Measurements from ENCODE around the gene GOLGA8N.
"Not testable (repeated sequence)": the region's sequence is repeated elsewhere in the genome, so short reads cannot be mapped to it uniquely, and the experiment has no call there.

The GOLGA8N gene

GRCh38 chr15:32615051-32615870 is 22.0 kb downstream of the GOLGA8N start, which contains the start of gene ARHGAP11A:
ARHGAP11A (plus strand) TSS chr15:32615504; CDS start chr15:32616212, 708 bp downstream.
- not testable (repeated sequence) for H3K9ac ChIP-seq; H3K27me3 ChIP-seq (ENCODE audit: control insufficient read depth, insufficient read depth, low read length)

GRCh38 chr15:32615871-32616426 is 22.7 kb downstream of the GOLGA8N start:
- not testable (repeated sequence) for H3K79me2 ChIP-seq; H3K36me3 ChIP-seq (ENCODE audit: control insufficient read depth, insufficient read depth, low read length); H3K9ac ChIP-seq; H3K9me3 ChIP-seq (ENCODE audit: control insufficient read depth, low read length); H3K27me3 ChIP-seq (ENCODE audit: control insufficient read depth, insufficient read depth, low read length); H3K27ac ChIP-seq; H3K4me1 ChIP-seq
- Histone ChIP-seq H3K4me2 (ENCODE audit: low read length) (peak overlapping the region; percentile 58), H2AFZ (peak overlapping the region; percentile 74), H3K4me3 (ENCODE audit: low read depth, low read length) (peak overlapping the region; percentile 46)

More at GRCh38 chr15:32615051-32615870, 22.0 kb downstream of the GOLGA8N start, which contains the start of gene ARHGAP11A:
- not testable (repeated sequence) for H3K4me1 ChIP-seq; H3K9me3 ChIP-seq (ENCODE audit: control insufficient read depth, low read length); H3K36me3 ChIP-seq (ENCODE audit: control insufficient read depth, insufficient read depth, low read length); H3K79me2 ChIP-seq
- H3K4me2 ChIP-seq (ENCODE audit: low read length), result peak within 1 kb of the TSS; percentile 58
- H3K4me3 ChIP-seq (ENCODE audit: low read depth, low read length), result peak within 1 kb of the TSS; percentile 59
- peak within 1 kb of the TSS; percentile 74 for H2AFZ ChIP-seq
- H3K27ac ChIP-seq, result peak within 1 kb of the TSS; percentile 89

- Histone ChIP-seq H3K27ac (no peak overlapping the region), H3K4me3 (ENCODE audit: low read depth, low read length) (no peak overlapping the region), H3K27me3 (ENCODE audit: control insufficient read depth, insufficient read depth, low read length) (no peaks in the 10 kb centered on the region), H3K9ac (no peak overlapping the region), H3K36me3 (ENCODE audit: control insufficient read depth, insufficient read depth, low read length) (no peaks in the 10 kb centered on the region), H3K4me2 (ENCODE audit: low read length) (no peak overlapping the region), H3K4me1 (peaks cover 4% of the 10 kb centered on the region), H2AFZ (peak overlapping the region; percentile 1), H3K9me3 (ENCODE audit: control insufficient read depth, low read length) (no peaks in the 10 kb centered on the region), H3K79me2 (no peaks in the 10 kb centered on the region)
- no peak for TF ChIP-seq CTCF (IDR thresholded peaks at IDR 0.05)
Observed at GRCh38 chr15:32636410-32636809, 43.2 kb downstream of the GOLGA8N start.

- no peak overlapping the region for H2AFZ ChIP-seq
- H3K4me3 ChIP-seq (ENCODE audit: low read depth, low read length), result no peak overlapping the region
- H3K9me3 ChIP-seq (ENCODE audit: control insufficient read depth, low read length), result no peaks in the 10 kb centered on the region
- no peak overlapping the region for H3K9ac ChIP-seq
- H3K79me2 ChIP-seq, result no peaks in the 10 kb centered on the region
- H3K27ac ChIP-seq, result no peak overlapping the region
- peaks cover 4% of the 10 kb centered on the region for H3K4me1 ChIP-seq
- no peaks in the 10 kb centered on the region for H3K27me3 ChIP-seq (ENCODE audit: control insufficient read depth, insufficient read depth, low read length)
- H3K36me3 ChIP-seq (ENCODE audit: control insufficient read depth, insufficient read depth, low read length), result no peaks in the 10 kb centered on the region
- no peak overlapping the region for H3K4me2 ChIP-seq (ENCODE audit: low read length)
- no peak for TF ChIP-seq CTCF (IDR thresholded peaks at IDR 0.05)
Observed at GRCh38 chr15:32636908-32637567, 43.8 kb downstream of the GOLGA8N start.

GRCh38 chr15:32637704-32638103 is 44.4 kb downstream of the GOLGA8N start:
- no peak for TF ChIP-seq CTCF (IDR thresholded peaks at IDR 0.05)
- no peaks in the 10 kb centered on the region for H3K9me3 ChIP-seq (ENCODE audit: control insufficient read depth, low read length)
- H3K36me3 ChIP-seq (ENCODE audit: control insufficient read depth, insufficient read depth, low read length), result no peaks in the 10 kb centered on the region
- peaks cover 4% of the 10 kb centered on the region for H3K4me1 ChIP-seq
- H3K79me2 ChIP-seq, result no peaks in the 10 kb centered on the region
- H3K4me3 ChIP-seq (ENCODE audit: low read depth, low read length), result no peak overlapping the region
- H3K27me3 ChIP-seq (ENCODE audit: control insufficient read depth, insufficient read depth, low read length), result no peaks in the 10 kb centered on the region
- H2AFZ ChIP-seq, result no peak overlapping the region
- no peak overlapping the region for H3K9ac ChIP-seq
- no peak overlapping the region for H3K4me2 ChIP-seq (ENCODE audit: low read length)
- no peak overlapping the region for H3K27ac ChIP-seq

Data from parathyroid adenoma (tissue), 2 donors.